Epithelial cell of proximal tubule (primary cell): ENCODE data around the gene RYR2. TPM values are rescaled to one million over a fixed set of nuclear protein-coding genes. Genes with fewer than 3 reads are reported as not detected.

Source experiments
- DNase-seq: peaks from one replicate; pipeline ENCODE4 v3.0.0-alpha.2; 2011; ENCODE audit warnings: low read depth
- H3K4me3 ChIP-seq: 2 replicates; pipeline ENCODE4 v1.5.1; 2011; ENCODE audit warnings: low read depth, mild to moderate bottlenecking, low read length
- total RNA-seq: library from RNA; depleted of rRNA; stranded (reverse); fragments of >200 nt; gene quantifications from 2 replicates; pipeline ENCODE4 v1.2.3, GENCODE V29; 2015
- TF ChIP-seq, protein P1 (sequence below): conservative IDR thresholded peaks from 2 replicates; pipeline ENCODE4 v1.5.1; 2012; ENCODE audit warnings: low read depth, mild to moderate bottlenecking, low read length

Gene RYR2
- total RNA-seq, 1 donor from 2014 or later: 0.63 TPM

DNA sequence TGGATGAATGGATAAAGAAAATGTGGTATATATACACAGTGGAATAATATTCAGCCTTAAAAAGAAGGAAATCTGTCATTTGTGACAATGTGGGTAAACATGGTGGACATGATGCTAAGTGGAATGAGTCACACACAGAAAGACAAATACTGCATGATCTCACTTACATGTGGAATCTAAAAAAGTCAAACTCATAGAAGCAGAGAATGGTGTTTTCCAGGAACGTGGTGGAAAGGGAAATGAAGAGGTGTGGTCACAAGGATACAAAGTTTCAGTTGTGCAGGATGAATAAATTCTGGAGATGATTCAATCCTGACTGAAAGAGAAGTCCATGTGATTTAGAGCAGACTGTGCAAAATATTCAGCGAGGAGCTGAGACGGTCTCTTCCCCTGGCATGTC lies 56.6 kb downstream of the RYR2 start:
- no peak overlapping the region for H3K4me3 ChIP-seq
- TF ChIP-seq, protein P1, sequence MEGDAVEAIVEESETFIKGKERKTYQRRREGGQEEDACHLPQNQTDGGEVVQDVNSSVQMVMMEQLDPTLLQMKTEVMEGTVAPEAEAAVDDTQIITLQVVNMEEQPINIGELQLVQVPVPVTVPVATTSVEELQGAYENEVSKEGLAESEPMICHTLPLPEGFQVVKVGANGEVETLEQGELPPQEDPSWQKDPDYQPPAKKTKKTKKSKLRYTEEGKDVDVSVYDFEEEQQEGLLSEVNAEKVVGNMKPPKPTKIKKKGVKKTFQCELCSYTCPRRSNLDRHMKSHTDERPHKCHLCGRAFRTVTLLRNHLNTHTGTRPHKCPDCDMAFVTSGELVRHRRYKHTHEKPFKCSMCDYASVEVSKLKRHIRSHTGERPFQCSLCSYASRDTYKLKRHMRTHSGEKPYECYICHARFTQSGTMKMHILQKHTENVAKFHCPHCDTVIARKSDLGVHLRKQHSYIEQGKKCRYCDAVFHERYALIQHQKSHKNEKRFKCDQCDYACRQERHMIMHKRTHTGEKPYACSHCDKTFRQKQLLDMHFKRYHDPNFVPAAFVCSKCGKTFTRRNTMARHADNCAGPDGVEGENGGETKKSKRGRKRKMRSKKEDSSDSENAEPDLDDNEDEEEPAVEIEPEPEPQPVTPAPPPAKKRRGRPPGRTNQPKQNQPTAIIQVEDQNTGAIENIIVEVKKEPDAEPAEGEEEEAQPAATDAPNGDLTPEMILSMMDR: no peak
- peak; percentile 2 for DNase-seq

DNA sequence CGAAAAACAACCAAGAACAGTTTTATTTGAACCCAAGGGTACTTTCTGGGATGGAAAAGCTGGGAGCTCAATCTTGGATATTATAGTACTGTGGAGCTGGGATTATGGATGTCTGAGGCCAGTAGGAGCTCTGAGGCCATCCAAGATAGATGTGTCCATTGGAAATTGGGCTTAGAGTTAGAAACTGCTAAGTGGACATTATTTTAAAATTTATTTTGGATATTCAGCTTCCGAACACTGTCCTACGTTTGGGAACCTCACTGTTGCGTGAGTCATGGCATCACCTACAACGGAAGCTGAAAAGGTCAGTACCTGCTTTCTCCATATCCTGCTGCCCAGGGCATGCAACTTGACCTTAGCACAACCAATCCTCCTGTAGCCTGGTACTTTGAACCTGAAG lies 61.0 kb downstream of the RYR2 start:
- no peak overlapping the region for H3K4me3 ChIP-seq
- DNase-seq: no peak

DNA sequence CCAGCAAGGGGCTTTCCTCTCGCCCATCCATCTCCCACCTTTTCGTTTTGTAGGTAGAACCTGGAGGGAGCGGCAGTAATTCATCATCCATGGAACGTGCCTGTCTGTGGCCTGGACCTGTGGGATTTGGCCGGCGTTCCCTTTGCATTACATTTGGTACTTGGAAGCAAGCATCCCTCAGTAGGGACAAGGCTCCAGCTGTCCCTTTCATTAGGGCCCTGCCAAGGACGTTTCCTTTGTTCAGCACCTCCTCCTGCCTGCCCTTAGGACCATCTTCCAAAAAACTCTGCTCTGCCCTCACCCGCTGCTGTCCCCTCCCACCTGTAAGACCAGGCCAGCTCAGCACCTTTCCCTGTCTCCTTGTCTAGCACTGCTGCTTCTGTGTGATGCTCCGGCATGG lies 62.1 kb downstream of the RYR2 start:
- DNase-seq: no peak
- TF ChIP-seq, protein P1: no peak
- no peak overlapping the region for H3K4me3 ChIP-seq

More for the DNA sequence above, 61.0 kb downstream of the RYR2 start:
- TF ChIP-seq, protein P1: no peak

DNA sequence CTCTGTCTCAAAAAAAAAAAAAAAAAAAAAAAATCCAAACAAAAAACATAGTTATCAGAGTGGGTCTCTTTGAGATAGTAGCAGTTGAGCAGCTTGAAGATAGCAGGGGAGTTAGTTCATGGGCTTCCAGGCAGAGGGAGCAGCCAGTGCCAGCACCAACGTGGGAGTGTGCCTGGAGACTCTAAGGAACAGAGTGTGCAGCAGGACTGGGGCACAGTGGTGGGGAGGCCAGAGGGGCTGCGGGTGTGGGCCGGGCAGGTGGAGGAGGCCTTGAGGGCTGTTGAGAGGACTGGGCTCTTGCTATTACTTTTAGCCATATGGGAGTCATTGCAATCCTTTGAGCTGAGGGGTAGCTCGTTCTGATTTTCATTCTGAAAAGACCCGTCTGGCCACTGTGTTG lies 63.8 kb downstream of the RYR2 start:
- TF ChIP-seq, protein P1: no peak
- DNase-seq: no peak
- no peak overlapping the region for H3K4me3 ChIP-seq

DNA sequence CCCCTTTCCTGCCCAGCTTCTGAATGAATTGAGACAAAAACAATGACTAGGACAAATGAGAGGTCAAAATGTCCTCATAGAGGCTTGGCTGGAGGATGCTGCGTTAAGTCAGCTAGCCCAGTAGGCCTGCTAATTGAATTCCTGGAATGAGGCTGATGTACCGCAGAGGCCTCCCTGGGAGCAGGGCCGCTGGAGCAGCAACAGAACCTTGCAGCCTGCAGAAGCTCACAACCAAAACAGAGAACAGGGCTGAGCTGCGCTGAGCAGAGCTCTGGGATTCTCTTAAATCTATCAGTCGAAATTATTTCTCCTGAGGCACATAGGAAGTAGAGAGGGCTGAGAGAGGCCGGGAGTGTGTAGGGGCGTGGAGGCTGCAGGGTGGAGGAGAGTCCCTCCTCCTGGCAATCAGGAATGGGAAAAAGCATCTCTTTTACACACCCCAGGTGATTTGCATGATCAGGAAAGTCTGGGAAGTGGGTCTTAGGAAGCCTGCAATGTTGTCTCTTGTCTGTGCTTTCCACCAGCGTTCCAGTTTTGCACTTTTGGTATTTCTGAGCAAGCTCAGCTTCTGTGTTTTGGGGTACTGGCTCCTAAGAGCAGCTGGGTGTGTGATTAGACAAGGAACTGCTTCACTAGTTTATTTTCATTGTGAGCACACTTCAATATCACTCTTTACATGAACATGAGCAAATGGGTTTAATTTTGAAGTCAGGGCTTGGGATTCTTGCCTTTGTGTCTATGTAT lies 66.5 kb downstream of the RYR2 start:
- TF ChIP-seq, protein P1: no peak
- DNase-seq: no peak
- no peak overlapping the region for H3K4me3 ChIP-seq

DNA sequence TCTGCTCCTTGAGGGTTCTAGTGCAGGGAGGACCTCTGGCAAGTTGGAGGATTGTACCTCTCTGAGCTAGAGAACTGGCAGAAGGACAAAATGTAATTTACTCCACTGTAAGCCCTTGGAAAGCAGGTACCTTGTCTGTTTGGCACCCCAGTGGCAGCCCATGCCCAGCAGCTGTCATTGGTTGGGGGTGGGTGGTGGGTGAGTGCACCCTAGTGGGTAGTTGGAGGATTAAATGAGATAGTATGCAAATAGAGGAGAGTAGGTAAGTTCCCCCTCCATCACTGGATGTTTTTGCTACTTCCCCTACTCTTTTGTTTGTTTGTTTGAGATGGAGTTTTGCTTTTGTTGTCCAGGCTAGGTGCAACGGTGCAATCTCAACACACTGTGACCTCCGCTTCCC lies 69.8 kb downstream of the RYR2 start:
- TF ChIP-seq, protein P1: no peak
- H3K4me3 ChIP-seq: no peak overlapping the region
- no peak for DNase-seq

DNA sequence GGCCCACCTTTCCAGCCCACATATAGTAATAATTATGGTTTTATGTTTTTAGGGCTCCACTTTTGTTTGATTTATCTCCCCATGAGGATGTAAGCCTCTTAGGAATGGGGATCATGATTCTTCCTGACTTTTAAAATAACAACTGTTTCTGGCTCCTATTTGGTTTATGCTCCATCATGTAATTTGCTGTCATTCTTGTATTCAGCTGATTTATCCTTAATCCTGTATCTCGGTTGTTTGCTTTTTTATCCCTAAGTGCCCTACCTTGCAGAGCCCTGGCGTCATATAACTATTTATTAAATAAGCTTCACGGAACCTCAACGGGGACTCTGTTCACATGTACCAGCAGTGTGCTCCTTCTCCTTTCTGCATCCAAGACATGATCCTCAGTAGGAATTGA lies 70.7 kb downstream of the RYR2 start:
- TF ChIP-seq, protein P1: no peak
- no peak for DNase-seq
- no peak overlapping the region for H3K4me3 ChIP-seq
